B cell (primary cell): Measurements from ENCODE around the gene PARD3B.

Experiments used
- CTCF ChIP-seq: fragments of 200-600 bp; IDR thresholded peaks from one replicate; pipeline ENCODE4 v1.8.0; 2022; ENCODE audit warnings: antibody characterized with exemption, mild to moderate bottlenecking
- EZH2 ChIP-seq: IDR thresholded peaks from 2 replicates; pipeline ENCODE4 v1.6.1; 2012; ENCODE audit warnings: borderline replicate concordance, low read depth, mild to moderate bottlenecking, moderate library complexity, low read length; ENCODE audit not compliant: insufficient read depth, poor library complexity, severe bottlenecking

GRCh38 chr2:205130111-205130829 lies 585.0 kb downstream of the PARD3B start:
- no peak for TF ChIP-seq EZH2
- TF ChIP-seq CTCF: no peak
